NCI-H226 (cell line): Measurements from ENCODE around the gene SPATA12.

Source experiments
- DNase-seq: peaks from one replicate; pipeline ENCODE4 v3.0.0-alpha.2; 2015

The SPATA12 gene

GRCh38 chr3:57085211-57085610 lies 24.7 kb downstream of the SPATA12 start:
- DNase-seq, result no peak

- no peak for DNase-seq
Measured at GRCh38 chr3:57086201-57086600, 25.7 kb downstream of the SPATA12 start.

- DNase-seq, result no peak
Measured at GRCh38 chr3:57087361-57088092, 27.1 kb downstream of the SPATA12 start.

- no peak for DNase-seq
Measured at GRCh38 chr3:57088503-57088902, 28.0 kb downstream of the SPATA12 start.

GRCh38 chr3:57089043-57089442 lies 28.6 kb downstream of the SPATA12 start:
- no peak for DNase-seq

- no peak for DNase-seq
Measured at GRCh38 chr3:57091521-57092273, 31.2 kb downstream of the SPATA12 start.

- no peak for DNase-seq
Measured at GRCh38 chr3:57093489-57093888, 33.0 kb downstream of the SPATA12 start.

- no peak for DNase-seq
Measured at GRCh38 chr3:57093971-57094535, 33.6 kb downstream of the SPATA12 start.

- no peak for DNase-seq
Measured at GRCh38 chr3:57094575-57094974, 34.1 kb downstream of the SPATA12 start.

GRCh38 chr3:57095363-57095762 lies 34.9 kb downstream of the SPATA12 start:
- no peak for DNase-seq

- no peak for DNase-seq
Measured at GRCh38 chr3:57097536-57097935, 37.1 kb downstream of the SPATA12 start.

- no peak for DNase-seq
Measured at GRCh38 chr3:57098418-57099310, 38.2 kb downstream of the SPATA12 start.

- peak; percentile 46 for DNase-seq
Measured at GRCh38 chr3:57100046-57100695, 39.7 kb downstream of the SPATA12 start.

GRCh38 chr3:57105585-57105984 lies 45.1 kb downstream of the SPATA12 start:
- DNase-seq, result no peak

GRCh38 chr3:57108684-57109083 lies 48.2 kb downstream of the SPATA12 start:
- DNase-seq, result no peak

- no peak for DNase-seq
Measured at GRCh38 chr3:57109437-57110199, 49.2 kb downstream of the SPATA12 start.

GRCh38 chr3:57110214-57110613 lies 49.8 kb downstream of the SPATA12 start:
- DNase-seq, result no peak

- DNase-seq, result no peak
Measured at GRCh38 chr3:57110798-57111197, 50.3 kb downstream of the SPATA12 start.

- DNase-seq, result no peak
Measured at GRCh38 chr3:57112206-57112605, 51.7 kb downstream of the SPATA12 start.

GRCh38 chr3:57116501-57116900 lies 56.0 kb downstream of the SPATA12 start:
- no peak for DNase-seq

GRCh38 chr3:57118254-57118653 lies 57.8 kb downstream of the SPATA12 start:
- no peak for DNase-seq

GRCh38 chr3:57120040-57120439 lies 59.6 kb downstream of the SPATA12 start:
- no peak for DNase-seq
